DND-41 (cell line): ENCODE measurements around the gene AFF3.

Source experiments
- ATAC-seq: fragments of 200-7000 bp; cut with Tn5 transposase; 3 replicates; pipeline ENCODE4 v1.9.1; 2021; ENCODE audit warnings: low read depth; ENCODE audit not compliant: insufficient read depth
- DNase-seq: peaks from one replicate; pipeline ENCODE4 v3.0.0-alpha.2; 2020
- H2AFZ ChIP-seq: 2 replicates; pipeline ENCODE4 v1.6.0; 2012; ENCODE audit warnings: low read depth, low read length
- H3K27ac ChIP-seq: 2 replicates; pipeline ENCODE4 v1.5.1; 2012; ENCODE audit warnings: low read length, inconsistent platforms
- H3K27me3 ChIP-seq: fragments of 200-600 bp; sonication (generic); 2 replicates; pipeline ENCODE4 v1.6.0; 2012; ENCODE audit warnings: low read length, mild to moderate bottlenecking, inconsistent platforms; ENCODE audit not compliant: insufficient read depth, poor library complexity
- H3K36me3 ChIP-seq: 2 replicates; pipeline ENCODE4 v1.5.1; 2012; ENCODE audit warnings: low read length, inconsistent platforms; ENCODE audit not compliant: insufficient read depth
- H3K4me1 ChIP-seq: 2 replicates; pipeline ENCODE4 v1.5.1; 2012; ENCODE audit warnings: mild to moderate bottlenecking, low read length; ENCODE audit not compliant: insufficient read depth
- H3K4me2 ChIP-seq: 2 replicates; pipeline ENCODE4 v1.6.0; 2012; ENCODE audit warnings: mild to moderate bottlenecking, moderate library complexity, low read length, inconsistent platforms; ENCODE audit not compliant: insufficient read depth
- H3K4me3 ChIP-seq, 2 experiments: fragments of 200-600 bp in 1 of 2; shearing (Covaris generic) in 1 of 2; 2 replicates each; pipeline ENCODE4 v1.5.1; 2012 to 2016; ENCODE audit warnings: inconsistent platforms in 2 of 2, low read length in 2 of 2, mild to moderate bottlenecking in 2 of 2, low read depth in 1 of 2, moderate library complexity in 1 of 2
- H3K79me2 ChIP-seq: 2 replicates; pipeline ENCODE4 v1.6.0; 2012; ENCODE audit warnings: low read length, inconsistent platforms; ENCODE audit not compliant: insufficient read depth
- H3K9ac ChIP-seq: 2 replicates; pipeline ENCODE4 v1.6.0; 2012; ENCODE audit warnings: low read depth, mild to moderate bottlenecking, inconsistent platforms, low read length, moderate library complexity
- H3K9me3 ChIP-seq: 2 replicates; pipeline ENCODE4 v1.5.1; 2012; ENCODE audit warnings: low read length, moderate library complexity, mild to moderate bottlenecking, inconsistent platforms; ENCODE audit not compliant: insufficient read depth, severe bottlenecking
- H4K20me1 ChIP-seq: 2 replicates; pipeline ENCODE4 v1.6.0; 2012; ENCODE audit warnings: low read length; ENCODE audit not compliant: insufficient read depth
- EZH2 ChIP-seq: IDR thresholded peaks from 3 replicates; pipeline ENCODE4 v1.6.1; 2012; ENCODE audit warnings: borderline replicate concordance, low read depth, mild to moderate bottlenecking, moderate library complexity, low read length, inconsistent platforms; ENCODE audit not compliant: severe bottlenecking
- TF ChIP-seq, protein P1 (sequence below): IDR thresholded peaks from 2 replicates; pipeline ENCODE4 v1.5.1; 2012; ENCODE audit warnings: borderline replicate concordance, low read length, moderate library complexity, mild to moderate bottlenecking; ENCODE audit not compliant: poor library complexity, severe bottlenecking; ENCODE audit errors: extremely low read depth

AFF3 gene

DNA sequence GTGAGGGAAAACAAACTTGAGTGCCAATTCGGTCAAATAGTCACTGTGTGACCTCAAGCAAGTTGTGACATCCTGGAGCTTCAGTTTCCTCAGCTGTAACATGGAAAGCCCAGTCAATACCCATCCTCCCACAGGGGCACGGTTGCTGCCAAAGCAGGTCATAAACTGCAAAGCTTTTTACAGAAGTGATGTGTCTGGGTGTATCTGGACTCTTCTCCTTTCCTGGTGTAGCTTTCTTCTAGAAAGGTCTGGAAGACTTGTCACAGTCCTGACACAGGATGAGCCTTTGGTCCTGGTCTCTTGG lies 4.2 kb upstream of the AFF3 start:
- Histone ChIP-seq H3K9ac (no peak overlapping the region), H2AFZ (no peak overlapping the region), H3K27ac (no peak overlapping the region), H3K4me3 (no peak overlapping the region), H3K9me3 (no peaks in the 10 kb centered on the region), H4K20me1 (no peaks in the 10 kb centered on the region), H3K4me2 (no peak overlapping the region), H3K36me3 (no peaks in the 10 kb centered on the region), H3K79me2 (peaks cover 15% of the 10 kb centered on the region), H3K4me1 (peaks cover 25% of the 10 kb centered on the region), H3K27me3 (no peaks in the 10 kb centered on the region)
- DNase-seq (no peak), ATAC-seq (no peak)
- no peak for TF ChIP-seq EZH2

DNA sequence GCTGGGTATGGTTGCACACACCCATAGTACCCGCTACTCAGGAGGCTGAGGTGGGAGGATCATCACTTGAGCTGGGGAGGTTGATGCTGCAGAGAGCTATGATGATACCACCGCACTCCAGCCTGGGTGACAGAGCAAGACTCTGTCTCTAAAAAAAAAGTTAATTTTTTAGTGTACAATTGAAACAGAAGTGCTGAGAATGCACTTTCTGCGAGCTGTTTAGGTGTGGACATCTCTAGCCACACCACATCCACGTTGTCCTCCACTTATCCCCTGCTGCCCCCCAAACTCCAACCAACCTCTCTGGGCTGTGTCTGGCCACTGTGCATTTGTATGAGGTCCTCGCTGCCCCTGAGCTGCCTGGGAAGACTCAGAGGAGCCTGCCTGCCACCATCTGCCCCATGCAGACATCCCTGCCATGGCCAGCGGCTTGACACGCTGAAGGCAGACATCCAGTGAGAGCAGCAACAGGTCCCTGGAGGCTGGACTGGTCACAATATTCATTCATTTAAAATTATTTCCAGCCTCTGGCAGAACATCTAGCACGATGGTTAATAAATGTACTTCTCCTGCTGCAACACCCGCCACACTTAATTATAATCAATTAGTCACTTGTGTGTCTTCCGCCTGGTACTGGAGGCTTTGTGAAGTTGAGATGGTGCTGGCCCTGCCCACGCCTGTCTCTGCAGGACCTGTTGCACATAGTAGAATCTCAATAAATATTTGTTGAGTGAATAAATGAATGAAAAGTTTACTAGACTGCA lies 3.7 kb upstream of the AFF3 start:
- H3K9ac ChIP-seq: no peak overlapping the region
- no peaks in the 10 kb centered on the region for H3K36me3 ChIP-seq
- no peak for TF ChIP-seq EZH2
- TF ChIP-seq, protein P1, sequence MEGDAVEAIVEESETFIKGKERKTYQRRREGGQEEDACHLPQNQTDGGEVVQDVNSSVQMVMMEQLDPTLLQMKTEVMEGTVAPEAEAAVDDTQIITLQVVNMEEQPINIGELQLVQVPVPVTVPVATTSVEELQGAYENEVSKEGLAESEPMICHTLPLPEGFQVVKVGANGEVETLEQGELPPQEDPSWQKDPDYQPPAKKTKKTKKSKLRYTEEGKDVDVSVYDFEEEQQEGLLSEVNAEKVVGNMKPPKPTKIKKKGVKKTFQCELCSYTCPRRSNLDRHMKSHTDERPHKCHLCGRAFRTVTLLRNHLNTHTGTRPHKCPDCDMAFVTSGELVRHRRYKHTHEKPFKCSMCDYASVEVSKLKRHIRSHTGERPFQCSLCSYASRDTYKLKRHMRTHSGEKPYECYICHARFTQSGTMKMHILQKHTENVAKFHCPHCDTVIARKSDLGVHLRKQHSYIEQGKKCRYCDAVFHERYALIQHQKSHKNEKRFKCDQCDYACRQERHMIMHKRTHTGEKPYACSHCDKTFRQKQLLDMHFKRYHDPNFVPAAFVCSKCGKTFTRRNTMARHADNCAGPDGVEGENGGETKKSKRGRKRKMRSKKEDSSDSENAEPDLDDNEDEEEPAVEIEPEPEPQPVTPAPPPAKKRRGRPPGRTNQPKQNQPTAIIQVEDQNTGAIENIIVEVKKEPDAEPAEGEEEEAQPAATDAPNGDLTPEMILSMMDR: no peak
- no peak overlapping the region for H2AFZ ChIP-seq
- no peak overlapping the region for H3K4me3 ChIP-seq
- H3K4me1 ChIP-seq: peaks cover 31% of the 10 kb centered on the region
- ATAC-seq: no peak
- no peak overlapping the region for H3K4me2 ChIP-seq
- H4K20me1 ChIP-seq: no peaks in the 10 kb centered on the region
- peaks cover 21% of the 10 kb centered on the region for H3K79me2 ChIP-seq
- H3K27ac ChIP-seq: no peak overlapping the region
- no peaks in the 10 kb centered on the region for H3K9me3 ChIP-seq
- H3K27me3 ChIP-seq: no peaks in the 10 kb centered on the region
- no peak for DNase-seq

DNA sequence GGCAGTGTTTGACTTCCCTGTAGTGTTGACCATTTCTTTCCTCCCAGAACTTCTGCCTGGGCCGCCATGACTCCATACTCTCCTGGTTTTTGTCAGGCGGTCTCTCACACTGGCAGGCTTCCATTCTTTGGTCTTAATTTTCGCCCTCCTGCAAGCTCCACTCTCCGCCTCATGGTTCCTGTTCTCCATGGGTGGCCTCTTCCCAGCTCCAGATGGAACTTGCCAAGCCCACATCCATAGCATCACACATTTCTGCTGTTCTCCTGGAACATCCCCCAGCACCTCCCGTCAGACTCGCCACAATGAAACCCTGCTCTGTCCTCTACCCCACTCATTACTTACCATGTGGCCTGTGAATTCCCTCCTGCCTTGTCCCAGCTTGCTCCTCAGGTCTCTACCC lies 896 bp upstream of the AFF3 start:
- peak overlapping the region in 1 of 2 experiments; percentile 63; a peak in 2 of 4 replicates for H3K4me3 ChIP-seq
- H3K27me3 ChIP-seq: no peaks in the 10 kb centered on the region
- no peaks in the 10 kb centered on the region for H3K9me3 ChIP-seq
- H3K79me2 ChIP-seq: peaks cover 44% of the 10 kb centered on the region
- H3K4me2 ChIP-seq: peak overlapping the region; percentile 61
- TF ChIP-seq, protein P1: no peak
- no peak for TF ChIP-seq EZH2
- H3K27ac ChIP-seq: peak overlapping the region; percentile 94
- H4K20me1 ChIP-seq: no peaks in the 10 kb centered on the region
- DNase-seq (no peak), ATAC-seq (no peak)
- H3K4me1 ChIP-seq: peaks cover 59% of the 10 kb centered on the region
- peak overlapping the region; percentile 65; the same call in 1 of the 2 replicates for H3K9ac ChIP-seq
- H3K36me3 ChIP-seq: no peaks in the 10 kb centered on the region
- H2AFZ ChIP-seq: peak overlapping the region; percentile 78

DNA sequence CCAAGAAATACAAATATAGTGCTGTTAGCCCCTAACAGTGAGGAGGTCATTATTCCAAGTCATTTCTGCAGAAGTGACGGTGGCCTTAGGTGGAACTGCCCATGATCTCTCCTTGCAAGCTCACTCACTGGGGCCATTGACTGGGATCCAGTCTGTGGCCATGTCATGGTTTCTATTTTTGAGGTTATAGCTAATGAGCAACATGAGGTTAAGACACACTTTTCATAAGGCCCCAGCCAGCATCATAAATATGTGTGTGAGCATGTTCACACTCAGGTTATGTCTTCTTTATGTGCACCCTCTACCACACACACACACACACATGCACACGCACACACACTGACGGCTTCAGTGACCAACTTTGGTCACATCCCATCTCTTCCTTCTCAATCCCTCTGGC lies 484 bp downstream of the AFF3 start:
- no peak for ATAC-seq

More for the DNA sequence above, 484 bp downstream of the AFF3 start:
- H3K79me2 ChIP-seq: peaks cover 51% of the 10 kb centered on the region
- no peaks in the 10 kb centered on the region for H3K9me3 ChIP-seq
- peak overlapping the region; percentile 61 for H3K4me2 ChIP-seq
- TF ChIP-seq, protein P1: no peak
- no peak for TF ChIP-seq EZH2
- H4K20me1 ChIP-seq: peaks cover 6% of the 10 kb centered on the region
- H3K4me1 ChIP-seq: peaks cover 72% of the 10 kb centered on the region
- peak overlapping the region; percentile 94 for H3K27ac ChIP-seq
- H3K27me3 ChIP-seq: no peaks in the 10 kb centered on the region
- H3K9ac ChIP-seq: peak overlapping the region; percentile 65
- H2AFZ ChIP-seq: peak overlapping the region; percentile 78
- H3K36me3 ChIP-seq: no peaks in the 10 kb centered on the region; the same call in 1 of the 2 replicates
- DNase-seq: no peak
- H3K4me3 ChIP-seq: peak overlapping the region; percentile 18 to 63; a peak in 3 of 4 replicates
